B cell (primary cell): Measurements from ENCODE around the gene RNASE8. TPM values are rescaled to one million over a fixed set of nuclear protein-coding genes. Genes with fewer than 3 reads are reported as not detected.

Experiments
- ATAC-seq: fragments of 200-7000 bp; cut with Tn5 transposase; one replicate; pipeline ENCODE4 v1.10.0; 2021; ENCODE audit warnings: low read depth, mild to moderate bottlenecking, moderate number of reproducible peaks, moderate library complexity
- CTCF ChIA-PET: fragments of 350-600 bp; sonication (Branson Sonifier 250); formaldehyde crosslinking; loops from one replicate; lab custom pipeline; 2021; ENCODE audit warnings: antibody characterized with exemption, inconsistent platforms; lab: Charles Lee
- POLR2A ChIA-PET: fragments of 350-600 bp; sonication (Branson Sonifier 250); formaldehyde crosslinking; loops from one replicate; lab custom pipeline; 2021; ENCODE audit warnings: antibody characterized with exemption; lab: Charles Lee
- DNase-seq: peaks from one replicate; pipeline ENCODE4 v3.0.0; 2013
- H2AFZ ChIP-seq: 2 replicates; pipeline ENCODE4 v1.6.1; 2012; ENCODE audit warnings: mild to moderate bottlenecking, low read depth, low read length; ENCODE audit not compliant: insufficient read depth, poor library complexity, severe bottlenecking
- H3K27ac ChIP-seq, 2 donors: 1 replicate in 1 of 2; 2 replicates in 1 of 2; pipeline ENCODE4 v1.5.1; 2012 to 2013; ENCODE audit warnings: low read length in 2 of 2, mild to moderate bottlenecking in 2 of 2, moderate library complexity in 1 of 2
- H3K27me3 ChIP-seq, 4 experiments: fragments of 200-600 bp in 1 of 4; sonication (generic) in 1 of 4; replicated peaks in 1 of 4; 1 replicate in 2 of 4; 2 replicates in 2 of 4; pipeline versions ENCODE4 v1.6.1 to v1.7.0; 2013 to 2016; ENCODE audit warnings: low read length in 3 of 4, mild to moderate bottlenecking in 2 of 4, mixed read lengths in 1 of 4, moderate library complexity in 1 of 4; ENCODE audit not compliant: insufficient read depth in 4 of 4, control insufficient read depth in 3 of 4; ENCODE audit errors: control extremely low read depth in 1 of 4
- H3K36me3 ChIP-seq, 2 experiments: replicated peaks in 1 of 2; 1 replicate in 1 of 2; 2 replicates in 1 of 2; pipeline versions ENCODE4 v1.6.1 to v1.7.1; 2013; ENCODE audit warnings: low read length in 1 of 2; ENCODE audit not compliant: insufficient read depth in 2 of 2, control insufficient read depth in 1 of 2; ENCODE audit errors: control extremely low read depth in 1 of 2, extremely low read depth in 1 of 2
- H3K4me1 ChIP-seq, 2 donors: fragments of 200-600 bp in 1 of 2; sonication (generic) in 1 of 2; 1 replicate in 1 of 2; 2 replicates in 1 of 2; pipeline versions ENCODE4 v1.5.1 to v1.6.1; 2013 to 2017; ENCODE audit warnings: low read length in 2 of 2; ENCODE audit not compliant: control insufficient read depth in 2 of 2, insufficient read depth in 2 of 2
- H3K4me2 ChIP-seq: replicated peaks from 2 replicates; pipeline ENCODE3; 2012; ENCODE audit warnings: mild to moderate bottlenecking, low read depth, low read length; ENCODE audit not compliant: poor library complexity, severe bottlenecking
- H3K4me3 ChIP-seq, 5 experiments: fragments of 200-600 bp in 1 of 5; sonication (generic) in 1 of 5; 1 replicate in 3 of 5; 2 replicates in 2 of 5; pipeline versions ENCODE4 v1.5.1 to v1.7.0; 2011 to 2016; ENCODE audit warnings: low read length in 4 of 5, mild to moderate bottlenecking in 4 of 5, low read depth in 2 of 5, control low read depth in 1 of 5, moderate library complexity in 1 of 5; ENCODE audit not compliant: insufficient read depth in 1 of 5; ENCODE audit errors: control extremely low read depth in 1 of 5, extremely low read depth in 1 of 5
- H3K79me2 ChIP-seq: fragments of 200-600 bp; sonication (generic); one replicate; pipeline ENCODE4 v1.6.0; 2016; ENCODE audit warnings: low read length; ENCODE audit not compliant: control insufficient read depth, insufficient read depth
- H3K9ac ChIP-seq: fragments of 200-600 bp; sonication (generic); 2 replicates; pipeline ENCODE4 v1.6.1; 2017; ENCODE audit warnings: mild to moderate bottlenecking, low read length, moderate library complexity
- H3K9me3 ChIP-seq, 3 donors: one replicate each; pipeline versions ENCODE4 v1.6.1 to v1.7.1; 2013; ENCODE audit warnings: low read length in 2 of 3; ENCODE audit not compliant: control insufficient read depth in 2 of 3, insufficient read depth in 1 of 3; ENCODE audit errors: control extremely low read depth in 1 of 3
- H4K20me1 ChIP-seq: 2 replicates; pipeline ENCODE4 v1.6.0; 2012; ENCODE audit warnings: mild to moderate bottlenecking, low read length; ENCODE audit not compliant: insufficient read depth, control insufficient read depth, poor library complexity, severe bottlenecking
- H3K27ac Mint-ChIP-seq: one replicate; pipeline ENCODE4 v1.8.0; 2021; ENCODE audit warnings: mixed read lengths
- H3K27me3 Mint-ChIP-seq: one replicate; pipeline ENCODE4 v1.8.0; 2021; ENCODE audit warnings: mixed read lengths
- H3K4me1 Mint-ChIP-seq: one replicate; pipeline ENCODE4 v1.8.0; 2021; ENCODE audit warnings: mixed read lengths
- H3K4me3 Mint-ChIP-seq: one replicate; pipeline ENCODE4 v1.8.0; 2021; ENCODE audit warnings: mixed read lengths
- H3K9me3 Mint-ChIP-seq: one replicate; pipeline ENCODE4 v1.8.0; 2022; ENCODE audit warnings: mixed read lengths; ENCODE audit not compliant: insufficient read depth
- CTCF ChIP-seq: fragments of 200-600 bp; IDR thresholded peaks from one replicate; pipeline ENCODE4 v1.8.0; 2022; ENCODE audit warnings: antibody characterized with exemption, mild to moderate bottlenecking
- EZH2 ChIP-seq: IDR thresholded peaks from 2 replicates; pipeline ENCODE4 v1.6.1; 2012; ENCODE audit warnings: borderline replicate concordance, low read depth, mild to moderate bottlenecking, moderate library complexity, low read length; ENCODE audit not compliant: insufficient read depth, poor library complexity, severe bottlenecking
- WGBS: methylation state at CpG from one replicate; pipeline ENCODE4 v1.1.5; 2013; ENCODE audit warnings: missing lambda C conversion rate; ENCODE audit not compliant: insufficient coverage; 5-methylcytosine and 5-hydroxymethylcytosine counted together
- intact Hi-C: fragments of 100-400 bp; cut with micrococcal nuclease; formaldehyde crosslinking; loops from one replicate; pipeline ENCODE4 v1.10.0; 2022
- polyA plus RNA-seq: library from polyadenylated mRNA; depleted of rRNA; stranded (reverse); fragments of >200 nt; gene quantifications from 2 replicates; pipeline ENCODE4 v1.2.3, GENCODE V29; 2012
- total RNA-seq, 2 donors: library from RNA; stranded (reverse); fragments of 120-200 nt in 1 of 2; gene quantifications; 1 replicate in 1 of 2; 2 replicates in 1 of 2; pipeline versions ENCODE4 v1.2.3 to v1.2.4, GENCODE V29; 2013 to 2022

Gene RNASE8
- total and polyA plus RNA-seq, 2 donors (not counting 1 experiment from before 2014, with no cell fraction given): not detected

- Mint-ChIP-seq H3K27ac (no peak overlapping the region), H3K27me3 (peaks cover 35% of the 10 kb centered on the region), H3K9me3 (no peaks in the 10 kb centered on the region), H3K4me3 (no peak overlapping the region), H3K4me1 (no peaks in the 10 kb centered on the region)
- TF ChIP-seq CTCF (no peak), EZH2 (no peak)
- intact Hi-C loops: no loop called here
- WGBS: 90% methylated on average over 5 of the region's 6 CpGs
- Histone ChIP-seq H3K27me3 (peaks cover 0 to 11% (median 2%) of the 10 kb centered on the region in 4 experiments), H3K4me2 (no peak overlapping the region), H4K20me1 (no peaks in the 10 kb centered on the region), H2AFZ (no peak overlapping the region), H3K4me3 (no peak overlapping the region), H3K36me3 (no peaks in the 10 kb centered on the region), H3K27ac (no peak overlapping the region), H3K9me3 (no peaks in the 10 kb centered on the region), H3K79me2 (no peaks in the 10 kb centered on the region), H3K4me1 (no peaks in the 10 kb centered on the region), H3K9ac (no peak overlapping the region)
- ChIA-PET CTCF (interaction anchor here (0.6 to 15.1 kb wide), 37 partner anchors 9 to 544 kb away, joined by 3 to 348 read pairs (median 6); partner anchors contain the start of genes ARHGEF40, NDRG2, RNASE13 and RNASE7), POLR2A (interaction anchor here (0.6 to 1.9 kb wide), 3 partner anchors 25 to 89 kb away, joined by 3 to 10 read pairs (median 3); no protein-coding TSS in a partner anchor)
- no peak for ATAC-seq
- DNase-seq: peak; percentile 19
Observed at GRCh38 chr14:21015312-21015711, 42.3 kb upstream of the RNASE8 start.

- DNase-seq: no peak
- Mint-ChIP-seq H3K27ac (no peak overlapping the region), H3K4me3 (no peak overlapping the region), H3K4me1 (no peaks in the 10 kb centered on the region), H3K9me3 (no peaks in the 10 kb centered on the region), H3K27me3 (peaks cover 30% of the 10 kb centered on the region)
- WGBS: 64% methylated on average over 5 of the region's 9 CpGs
- Histone ChIP-seq H3K9ac (no peak overlapping the region), H3K79me2 (no peaks in the 10 kb centered on the region), H2AFZ (no peak overlapping the region), H3K4me1 (no peaks in the 10 kb centered on the region), H3K27me3 (peaks cover 0 to 9% (median under 1%) of the 10 kb centered on the region in 4 experiments), H3K4me2 (no peak overlapping the region), H3K9me3 (no peaks in the 10 kb centered on the region), H3K27ac (no peak overlapping the region), H3K36me3 (no peaks in the 10 kb centered on the region), H4K20me1 (no peaks in the 10 kb centered on the region), H3K4me3 (no peak overlapping the region)
- TF ChIP-seq CTCF (no peak), EZH2 (no peak)
- POLR2A ChIA-PET: no interaction called here
- CTCF ChIA-PET: interaction anchor here (0.5 to 15.1 kb wide), 14 partner anchors 10 to 119 kb away, joined by 3 to 348 read pairs (median 40); partner anchors contain the start of genes ARHGEF40, RNASE13, RNASE7 and SLC39A2
- ATAC-seq: no peak
- intact Hi-C loops: no loop called here
Observed at GRCh38 chr14:21016413-21017190, 41.0 kb upstream of the RNASE8 start.
